Measurements from ENCODE around the gene PTMA. TPM values are rescaled to one million over a fixed set of nuclear protein-coding genes. Genes with fewer than 3 reads are reported as not detected.

PTMA gene
- total RNA-seq, 1 experiment from 2014 or later: 2,752 TPM

- ChIA-PET RAD21 (ENCODE audit: low non-redundant PET in 1 of 2, low total read pairs in 2 of 2, uncharacterized antibody in 2 of 2, unreplicated experiment in 2 of 2) (interaction anchor here (0.6 to 1.0 kb wide), 4 partner anchors 11 to 54 kb away, joined by 3 to 4 read pairs (median 3); no protein-coding TSS in a partner anchor), POLR2A (interaction anchor here (0.7 to 3.7 kb wide), 15 partner anchors 9 to 54 kb away, joined by 3 to 33 read pairs (median 6); partner anchors contain the start of gene PTMA), CTCF (interaction anchor here (0.5 to 4.5 kb wide), 9 partner anchors 9 to 110 kb away, joined by 3 to 19 read pairs (median 6); no protein-coding TSS in a partner anchor)
- Histone ChIP-seq H3K27ac (ENCODE audit: low read depth, low read length) (peak overlapping the region; percentile 99), H3K4me2 (ENCODE audit: low read length) (peak overlapping the region; percentile 92), H3K36me3 (ENCODE audit: control insufficient read depth in 1 of 2, insufficient read depth in 2 of 2, low read length in 2 of 2) (no peaks in the 10 kb centered on the region), H3K9ac (ENCODE audit: low read length) (peak overlapping the region; percentile 89), H3K79me2 (ENCODE audit: insufficient read depth, low read length) (no peaks in the 10 kb centered on the region), H3K4me1 (ENCODE audit: control insufficient read depth in 1 of 2, insufficient read depth in 2 of 2, low read length in 2 of 2) (peaks cover 50 to 90% of the 10 kb centered on the region in 2 experiments), H2AFZ (ENCODE audit: low read depth, low read length, poor library complexity, severe bottlenecking) (no peak overlapping the region), H3K9me2 (ENCODE audit: insufficient read depth) (no peaks in the 10 kb centered on the region), H3K9me3 (ENCODE audit: control insufficient read depth in 1 of 2, insufficient read depth in 1 of 2, low read depth in 1 of 2, low read length in 2 of 2) (no peaks in the 10 kb centered on the region), H3K27me3 (ENCODE audit: insufficient read depth, low read length) (no peaks in the 10 kb centered on the region), H4K20me1 (ENCODE audit: insufficient read depth) (no peaks in the 10 kb centered on the region), H3K4me3 (replicated peaks in 1 of 2; ENCODE audit: low read depth in 1 of 2, low read length in 2 of 2) (peak overlapping the region; percentile 66 to 68)
- ATAC-seq (peak; percentile 76), DNase-seq (ENCODE audit: low read depth, low spot score) (peak; percentile 94)
- TSS peak; percentile 81 for BruUV-seq (replicated peaks)
- intact Hi-C loops (cut with micrococcal nuclease): no loop called here
- TF ChIP-seq ZNF274 (IDR thresholded peaks at IDR 0.05; ENCODE audit: low read depth, low read length): no peak
- TF ChIP-seq POLR2A (IDR thresholded peaks at IDR 0.05; ENCODE audit: borderline replicate concordance, extremely low read depth, insufficient read depth, insufficient read length): peak; percentile 93
- no peak for TF ChIP-seq CTCF (IDR thresholded peaks at IDR 0.05 in 2 of 3, conservative IDR thresholded peaks at IDR 0.05 in 1 of 3; ENCODE audit: borderline replicate concordance in 1 of 3, insufficient read depth in 1 of 3, low read depth in 2 of 3, low read length in 2 of 3)
- TF ChIP-seq YY1 (IDR thresholded peaks at IDR 0.05; ENCODE audit: extremely low read depth, insufficient replicate concordance, low read depth, low read length): peak; percentile 83
- TF ChIP-seq TCF7L2 (IDR thresholded peaks at IDR 0.05; ENCODE audit: borderline replicate concordance, extremely low read depth, insufficient read depth, insufficient read length): peak; percentile 58
- peak; percentile 74 for TF ChIP-seq ZFX (IDR thresholded peaks at IDR 0.05)
- no peak for TF ChIP-seq SRF (IDR thresholded peaks at IDR 0.05; ENCODE audit: low read depth)
- peak; percentile 95 for TF ChIP-seq POLR2AphosphoS5 (IDR thresholded peaks at IDR 0.05; ENCODE audit: low read depth, low read length)
These were observed 41.9 kb upstream of the PTMA start for GRCh38 chr2:231666171-231667095.
